Measurements from ENCODE around the gene RAET1L.
"Not testable (repeated sequence)": the region's sequence is repeated elsewhere in the genome, so short reads cannot be mapped to it uniquely, and the experiment has no call there.

Gene RAET1L

DNA sequence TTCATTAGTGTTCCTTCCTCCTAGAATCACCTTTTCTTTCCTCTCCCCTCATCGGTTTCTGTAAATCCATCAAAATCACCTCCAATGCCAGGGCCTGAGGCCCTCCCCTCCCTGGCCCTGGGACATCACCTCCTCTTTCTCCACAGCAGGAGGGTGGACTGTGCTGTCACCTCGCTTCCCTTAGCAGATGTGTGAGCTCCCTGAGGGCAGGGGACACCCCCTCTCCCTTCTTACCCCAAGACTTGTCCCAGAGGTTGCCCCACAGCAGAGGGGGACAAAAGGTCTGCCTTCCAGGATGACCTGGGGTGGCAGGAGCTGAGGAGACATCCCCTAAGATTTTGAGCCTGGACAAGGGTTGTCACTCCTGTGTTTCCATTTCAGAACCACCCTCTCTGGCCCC, 55.7 kb downstream of the RAET1L start:
- DNase-seq (ENCODE audit: low spot score), result no peak
- POLR2A ChIA-PET (ENCODE audit: low non-redundant PET), result no interaction called here
- CTCF ChIA-PET, result interaction anchor here (0.5 kb wide), 1 partner anchor 1185 kb away, joined by 3 read pairs; no protein-coding TSS in a partner anchor
- TF ChIP-seq CTCF (conservative IDR thresholded peaks at IDR 0.05; ENCODE audit: low read depth), result no peak
- no peak overlapping the region for H3K27ac ChIP-seq

DNA sequence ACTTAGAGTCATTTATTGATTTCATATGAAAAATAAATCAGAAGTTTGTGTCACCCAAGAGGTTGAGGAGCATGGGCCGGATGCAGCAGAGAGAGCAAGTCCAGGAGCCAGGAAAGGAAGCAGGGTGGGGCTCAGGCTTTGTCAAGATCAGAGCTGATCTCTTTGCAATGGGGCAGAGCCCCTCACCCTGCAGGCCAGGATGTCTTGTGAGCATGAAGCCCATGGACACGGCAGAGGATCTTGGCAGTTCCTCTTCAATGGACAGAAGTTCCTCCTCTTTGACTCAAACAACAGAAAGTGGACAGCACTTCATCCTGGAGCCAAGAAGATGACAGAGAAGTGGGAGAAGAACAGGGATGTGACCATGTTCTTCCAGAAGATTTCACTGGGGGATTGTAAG, 56.4 kb downstream of the RAET1L start:
- DNase-seq (ENCODE audit: low spot score); CTCF ChIA-PET; H3K27ac ChIP-seq; POLR2A ChIA-PET (ENCODE audit: low non-redundant PET): not testable (repeated sequence)
